Spleen (tissue), 11 donors: ENCODE data around the gene KANSL1L. TPM values are rescaled to one million over a fixed set of nuclear protein-coding genes. Genes with fewer than 3 reads are reported as not detected.

Experiments
- DNase-seq: peaks from one replicate; pipeline ENCODE4 v3.0.0-alpha.2; 2020
- H3K27ac ChIP-seq, 8 donors: fragments of 200-600 bp; sonication (generic) in 7 of 8; 1 replicate in 4 of 8; 2 replicates in 4 of 8; pipeline versions ENCODE4 v1.5.0 to v1.8.0; 2016 to 2021; ENCODE audit warnings: inconsistent platforms in 4 of 8, mild to moderate bottlenecking in 4 of 8, moderate library complexity in 1 of 8
- H3K27me3 ChIP-seq, 7 donors: fragments of 200-600 bp; sonication (generic) in 6 of 7; replicated peaks in 1 of 7; 1 replicate in 4 of 7; 2 replicates in 3 of 7; pipeline versions ENCODE4 v1.5.0 to v1.8.0; 2016 to 2021; ENCODE audit warnings: inconsistent platforms in 3 of 7, mild to moderate bottlenecking in 1 of 7
- H3K36me3 ChIP-seq, 6 donors: fragments of 200-600 bp; sonication (generic) in 5 of 6; 1 replicate in 4 of 6; 2 replicates in 2 of 6; pipeline versions ENCODE4 v1.5.0 to v1.8.0; 2016 to 2021; ENCODE audit warnings: inconsistent platforms in 2 of 6
- H3K4me1 ChIP-seq, 6 donors: fragments of 200-600 bp; sonication (generic) in 5 of 6; 1 replicate in 3 of 6; 2 replicates in 3 of 6; pipeline versions ENCODE4 v1.5.0 to v1.8.0; 2016 to 2021; ENCODE audit warnings: inconsistent platforms in 3 of 6
- H3K4me3 ChIP-seq, 8 donors: fragments of 200-600 bp; sonication (generic) in 7 of 8; 1 replicate in 4 of 8; 2 replicates in 4 of 8; pipeline versions ENCODE4 v1.5.0 to v1.8.0; 2016 to 2021; ENCODE audit warnings: inconsistent platforms in 4 of 8, mild to moderate bottlenecking in 4 of 8, moderate library complexity in 2 of 8
- H3K9me3 ChIP-seq, 8 donors: fragments of 200-600 bp; sonication (generic) in 7 of 8; 1 replicate in 4 of 8; 2 replicates in 4 of 8; pipeline versions ENCODE4 v1.5.0 to v1.8.0; 2016 to 2021; ENCODE audit warnings: inconsistent platforms in 4 of 8
- CTCF ChIP-seq, 11 experiments: fragments of 200-600 bp in 7 of 11; fragments of 450-650 bp in 4 of 11; sonication (generic) in 4 of 11; IDR thresholded peaks in 8 of 11; conservative IDR thresholded peaks in 3 of 11; 1 replicate in 7 of 11; 2 replicates in 4 of 11; pipeline versions ENCODE4 v1.4.0 to v1.8.0; 2016 to 2021; ENCODE audit warnings: antibody characterized with exemption in 11 of 11, inconsistent platforms in 4 of 11, mild to moderate bottlenecking in 1 of 11
- POLR2A ChIP-seq, 3 donors: fragments of 450-650 bp; IDR thresholded peaks; one replicate each; pipeline ENCODE4 v1.5.1; 2017; ENCODE audit warnings: antibody characterized with exemption in 3 of 3, mild to moderate bottlenecking in 1 of 3
- POLR2AphosphoS5 ChIP-seq, 3 donors: sonication (generic); formaldehyde crosslinking; IDR thresholded peaks; one replicate each; pipeline ENCODE4 v1.5.1; 2017; ENCODE audit warnings: antibody characterized with exemption in 3 of 3
- WGBS, 5 donors: extraction: QIAGEN DNeasy Blood & Tissue Kit in 3 of 5; methylation state at CpG; one replicate each; pipeline versions ENCODE4 v1.1.5 to v1.1.7; 2013 to 2018; 5-methylcytosine and 5-hydroxymethylcytosine counted together
- intact Hi-C: fragments of 100-400 bp; cut with DNase I; formaldehyde crosslinking; loops from one replicate; pipeline ENCODE4 v1.15.0; 2023; ENCODE audit warnings: low total_unique reads
- polyA plus RNA-seq, 3 donors: library from polyadenylated mRNA; stranded (reverse); fragments of 200-250 nt; gene quantifications; one replicate each; pipeline ENCODE4 v1.2.1, GENCODE V29; 2013
- total RNA-seq, 7 donors: library from RNA; depleted of rRNA in 3 of 7; stranded (reverse); fragments of >200 nt in 3 of 7; fragmentation: NEBNext Ultra II Directional in 4 of 7; extraction: Animal tissue kit (Norgen Biotek cat#: 25700) in 4 of 7; gene quantifications; one replicate each; pipeline versions ENCODE4 v1.1.0 to v1.2.1, GENCODE V29; 2016 to 2021
- donor health status: healthy with polysubstance abuse.
- donor health status: DM: no; HTN: no; CAD: no; lungs with moderate emphysema.
- donor health status: DM: no; HTN: no; CAD: no.
- donor health status: Bipolar disorder and iron deficiency.
- donor health status: healthy.
- donor health status: DM: no; HTN: no; CAD: no.
- donor health status: DM: yes; HTN: yes; CAD: no.

The KANSL1L gene
- total and polyA plus RNA-seq, 10 donors, result 1.2 to 30.5 (median 15.3) TPM

- Histone ChIP-seq H3K4me1 (peaks cover 3 to 79% (median 33%) of the 10 kb centered on the region in 6 donors), H3K4me3 (no peak overlapping the region), H3K27ac (no peak overlapping the region), H3K9me3 (no peaks in the 10 kb centered on the region), H3K36me3 (peaks cover 0 to 77% (median 26%) of the 10 kb centered on the region in 6 donors), H3K27me3 (no peaks in the 10 kb centered on the region)
- intact Hi-C loops, result no loop called here
- no peak for TF ChIP-seq POLR2A (IDR thresholded peaks at IDR 0.05)
- TF ChIP-seq CTCF (IDR thresholded peaks at IDR 0.05 in 8 of 11, conservative IDR thresholded peaks at IDR 0.05 in 3 of 11), result no peak
- no peak for TF ChIP-seq POLR2AphosphoS5 (IDR thresholded peaks at IDR 0.05)
- no peak for DNase-seq
- 64 to 75% (median 68%) methylated on average over 6 of the region's 6 CpGs for WGBS, 5 donors
Observed at GRCh38 chr2:210009126-210009525, 162.1 kb downstream of the KANSL1L start.

- Histone ChIP-seq H3K4me3 (no peak overlapping the region), H3K36me3 (peaks cover 0 to 65% (median 23%) of the 10 kb centered on the region in 6 donors), H3K27me3 (no peaks in the 10 kb centered on the region), H3K4me1 (peaks cover 14 to 85% (median 46%) of the 10 kb centered on the region in 6 donors), H3K9me3 (no peaks in the 10 kb centered on the region), H3K27ac (no peak overlapping the region)
- 71 to 82% (median 79%) methylated on average over 2 of the region's 2 CpGs for WGBS, 5 donors
- intact Hi-C loops, result no loop called here
- no peak for DNase-seq
- TF ChIP-seq CTCF (IDR thresholded peaks at IDR 0.05 in 8 of 11, conservative IDR thresholded peaks at IDR 0.05 in 3 of 11), result no peak
- no peak for TF ChIP-seq POLR2A (IDR thresholded peaks at IDR 0.05)
- no peak for TF ChIP-seq POLR2AphosphoS5 (IDR thresholded peaks at IDR 0.05)
Observed at GRCh38 chr2:210007895-210008294, 163.3 kb downstream of the KANSL1L start.

GRCh38 chr2:210004881-210005280 lies 166.3 kb downstream of the KANSL1L start:
- peaks cover 0 to 35% (median 9%) of the 10 kb centered on the region in 6 donors for H3K36me3 ChIP-seq
- intact Hi-C loops, result no loop called here
- H3K4me3 ChIP-seq, result no peak overlapping the region
- peak overlapping the region in 1 of 8 donors; percentile 4 for H3K27ac ChIP-seq
- TF ChIP-seq POLR2A (IDR thresholded peaks at IDR 0.05) (no peak), POLR2AphosphoS5 (IDR thresholded peaks at IDR 0.05) (no peak), CTCF (IDR thresholded peaks at IDR 0.05 in 8 of 11, conservative IDR thresholded peaks at IDR 0.05 in 3 of 11) (no peak)
- DNase-seq, result no peak
- H3K27me3 ChIP-seq, result no peaks in the 10 kb centered on the region
- WGBS, 5 donors, result 56 to 75% (median 64%) methylated on average over 2 of the region's 2 CpGs
- H3K9me3 ChIP-seq, result no peaks in the 10 kb centered on the region
- peaks cover 14 to 78% (median 52%) of the 10 kb centered on the region in 6 donors for H3K4me1 ChIP-seq

DNA sequence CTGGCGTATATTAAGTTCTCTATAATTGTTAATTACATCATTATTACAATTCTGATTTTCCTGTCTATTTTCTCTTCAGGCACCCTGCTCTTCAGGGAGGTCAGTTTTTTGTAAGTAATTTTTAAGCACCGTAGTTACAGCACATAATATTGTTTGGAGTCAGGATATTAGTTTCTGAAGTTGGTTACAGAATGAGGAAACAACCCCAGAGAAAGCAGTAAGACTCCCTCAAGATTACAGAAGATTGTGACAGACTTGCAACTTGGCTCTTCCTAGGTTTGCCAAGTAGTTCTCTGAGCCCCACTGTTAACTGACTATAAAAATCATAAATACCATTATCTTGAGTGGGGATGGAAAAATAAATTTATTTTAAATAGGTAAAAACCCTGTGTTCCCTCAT lies 167.8 kb downstream of the KANSL1L start:
- Histone ChIP-seq H3K9me3 (no peaks in the 10 kb centered on the region), H3K4me1 (peaks cover 14 to 64% (median 50%) of the 10 kb centered on the region in 6 donors), H3K36me3 (peaks cover 0 to 20% (median 2%) of the 10 kb centered on the region in 6 donors), H3K27ac (peak overlapping the region in 6 of 8 donors; percentile 79 to 89 (median 87)), H3K27me3 (no peaks in the 10 kb centered on the region), H3K4me3 (peak overlapping the region; percentile 74 to 99 (median 96))
- WGBS, 5 donors, result 9 to 29% (median 17%) methylated on average over 2 of the region's 2 CpGs
- intact Hi-C loops, result no loop called here
- no peak for TF ChIP-seq CTCF (IDR thresholded peaks at IDR 0.05 in 8 of 11, conservative IDR thresholded peaks at IDR 0.05 in 3 of 11)
- TF ChIP-seq POLR2A (IDR thresholded peaks at IDR 0.05), result no peak
- no peak for TF ChIP-seq POLR2AphosphoS5 (IDR thresholded peaks at IDR 0.05)
- DNase-seq, result no peak
